Endometrium (tissue), 2 donors: ENCODE measurements around the gene KLHL24.
"Not testable (repeated sequence)": the region's sequence is repeated elsewhere in the genome, so short reads cannot be mapped to it uniquely, and the experiment has no call there.

Experiments used
- FAIRE-seq: peaks from 2 replicates; lab custom pipeline; 2012; peaks lifted over from hg19 to GRCh38; lab: Jason Lieb, UNC
- donor health status: control.
- donor health status: control.

The KLHL24 gene

DNA sequence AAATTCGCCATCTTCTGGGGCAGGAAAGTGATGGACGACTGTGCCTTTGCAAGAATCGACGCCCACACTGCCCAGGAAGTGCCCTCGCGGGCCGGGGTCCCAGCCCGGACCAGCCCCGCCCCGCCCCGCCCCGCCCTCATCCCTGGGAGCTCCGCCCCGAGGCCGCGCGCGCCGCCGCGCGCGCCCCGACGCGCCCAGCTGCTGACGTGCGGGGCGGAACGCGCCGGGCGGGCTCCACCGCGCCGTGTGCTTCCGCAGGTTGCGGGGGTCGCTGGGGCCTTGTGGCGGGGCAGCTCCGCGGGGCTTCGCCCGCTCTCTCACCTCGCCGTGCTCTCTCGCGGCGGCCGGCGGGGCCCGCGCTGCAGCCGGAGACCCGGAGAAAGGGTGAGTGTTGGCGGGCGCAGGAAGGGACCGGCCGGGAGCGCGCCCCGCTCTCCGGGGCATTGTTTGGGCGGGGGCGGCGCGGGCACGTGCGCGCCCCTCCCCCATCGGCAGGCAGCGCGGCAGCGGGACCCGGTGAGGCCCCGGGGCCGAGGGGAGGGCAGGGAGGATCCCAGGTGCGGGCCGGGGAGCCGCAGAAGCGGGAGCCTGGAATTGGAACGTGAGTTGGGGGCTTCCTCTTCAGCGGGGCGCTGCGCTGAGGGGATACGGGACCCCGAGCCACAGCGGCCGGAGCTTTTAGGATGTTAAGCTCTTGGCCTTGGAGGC, 62.3 kb downstream of the KLHL24 start, which contains the start of gene YEATS2:
Gene YEATS2 (plus strand): TSS at position 188 of the 708 bp plus-strand sequence. CDS start 17,366 bp downstream, outside the sequence.
- FAIRE-seq = no peak

DNA sequence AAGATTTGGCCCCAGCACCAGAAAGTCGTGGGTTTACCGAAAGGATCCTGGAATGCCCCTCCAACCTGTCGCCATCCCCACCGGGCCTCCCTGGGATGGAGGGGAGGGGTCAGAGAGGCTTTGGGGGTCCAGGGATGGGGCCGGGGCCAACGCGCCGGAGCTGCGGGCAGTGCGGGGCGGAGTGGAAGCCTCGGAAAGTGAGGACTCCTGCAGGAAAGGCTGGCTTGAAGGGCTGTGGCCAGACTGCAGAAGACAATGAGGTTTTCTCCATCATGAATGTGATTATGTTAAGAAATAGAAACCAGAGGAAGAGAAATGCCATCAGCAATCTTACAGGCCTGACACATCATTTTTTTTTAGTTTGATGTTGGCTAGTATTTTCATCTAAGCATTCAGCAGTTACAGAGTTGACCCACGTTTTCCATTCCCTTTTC, 62.9 kb downstream of the KLHL24 start:
- no peak for FAIRE-seq

DNA sequence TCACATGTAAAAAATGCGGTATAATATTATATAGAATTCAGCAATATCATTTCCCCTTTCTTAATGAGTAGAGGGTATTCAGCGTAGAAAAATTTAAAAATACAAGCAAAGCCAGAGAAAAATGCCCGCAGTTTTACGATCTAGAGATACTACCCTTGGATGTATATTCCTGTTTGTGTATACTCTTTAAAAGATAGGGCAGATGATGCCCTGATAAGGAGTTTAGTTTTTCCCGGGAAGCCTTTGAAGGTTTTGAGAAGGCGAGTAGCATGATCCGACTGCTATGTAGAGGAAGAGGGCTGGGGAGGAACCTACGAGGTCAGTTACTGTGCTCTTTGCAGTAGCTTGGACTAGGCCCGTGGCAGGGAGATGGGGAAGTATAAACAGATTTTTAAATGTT, 63.3 kb downstream of the KLHL24 start:
- FAIRE-seq = no peak

DNA sequence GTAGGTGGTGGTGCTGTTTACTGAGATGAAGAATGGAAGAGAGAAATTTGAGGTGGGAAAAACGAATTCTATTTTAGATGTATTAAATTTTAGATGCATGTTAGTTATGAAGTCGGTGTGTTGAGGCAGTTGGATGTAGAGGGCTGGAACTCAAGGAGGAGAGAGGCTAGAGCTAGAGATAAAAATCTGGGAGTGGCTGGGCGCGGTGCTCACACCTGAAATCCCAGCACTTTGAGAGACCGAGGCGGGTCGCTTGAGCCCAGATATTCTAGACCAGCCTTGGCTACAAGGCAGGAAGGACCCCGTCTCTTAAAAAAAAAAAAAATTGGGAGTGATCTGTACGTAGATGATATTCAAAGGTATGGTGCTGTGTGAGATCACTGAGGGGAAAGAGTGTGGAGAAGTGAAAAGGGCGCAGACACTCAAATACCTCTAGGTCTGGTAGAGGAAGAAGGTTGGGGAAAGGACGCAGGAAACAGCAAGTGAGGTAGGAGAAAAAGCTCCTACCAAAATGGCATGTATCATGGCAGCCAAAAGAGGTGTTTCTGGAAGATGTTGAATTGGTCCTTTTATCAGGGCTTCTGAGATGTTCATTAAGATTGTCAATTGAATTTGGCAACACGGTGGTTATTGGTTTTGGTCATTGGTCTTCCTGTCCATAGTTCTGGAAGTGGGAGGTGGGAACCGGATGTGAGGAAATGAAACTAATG, 64.0 kb downstream of the KLHL24 start:
- FAIRE-seq = no peak

DNA sequence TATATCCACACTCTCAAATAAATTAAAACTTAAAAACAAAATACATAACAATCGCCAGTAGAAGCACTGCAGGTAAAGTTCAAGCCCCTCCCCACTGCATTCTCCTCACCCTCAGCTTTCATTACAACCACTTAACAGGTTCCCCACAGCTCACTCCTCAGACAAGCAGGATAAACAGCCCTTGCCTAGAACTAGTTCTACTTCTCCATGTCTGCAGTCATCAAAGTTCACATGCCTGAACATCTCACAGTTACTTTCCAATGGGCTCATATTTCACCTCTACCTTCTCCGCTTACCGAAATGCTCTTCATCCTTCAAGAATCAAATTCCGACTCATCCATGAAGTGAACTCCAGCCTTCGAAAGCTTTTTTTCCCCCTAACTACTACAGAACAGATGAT, 66.3 kb downstream of the KLHL24 start:
- FAIRE-seq = no peak

DNA sequence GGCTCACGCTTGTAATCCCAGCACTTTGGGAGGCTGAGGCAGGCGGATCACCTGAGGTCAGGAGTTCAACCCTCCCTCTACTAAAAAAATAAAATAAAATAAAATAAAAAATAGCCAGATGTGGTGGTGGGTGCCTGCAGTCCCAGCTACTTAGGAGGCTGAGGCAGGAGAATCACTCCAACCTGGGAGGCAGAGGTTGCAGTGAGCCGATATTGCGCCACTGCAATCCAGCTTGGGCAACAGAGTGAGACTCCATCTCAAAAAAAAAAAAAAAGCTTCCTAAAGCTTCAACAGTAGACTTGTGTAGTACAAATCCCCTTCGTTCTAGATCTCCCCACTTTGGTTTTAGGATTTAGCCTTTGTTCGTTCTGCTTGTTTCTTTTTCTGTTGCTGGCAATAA, 68.5 kb downstream of the KLHL24 start:
- FAIRE-seq = not testable (repeated sequence)

DNA sequence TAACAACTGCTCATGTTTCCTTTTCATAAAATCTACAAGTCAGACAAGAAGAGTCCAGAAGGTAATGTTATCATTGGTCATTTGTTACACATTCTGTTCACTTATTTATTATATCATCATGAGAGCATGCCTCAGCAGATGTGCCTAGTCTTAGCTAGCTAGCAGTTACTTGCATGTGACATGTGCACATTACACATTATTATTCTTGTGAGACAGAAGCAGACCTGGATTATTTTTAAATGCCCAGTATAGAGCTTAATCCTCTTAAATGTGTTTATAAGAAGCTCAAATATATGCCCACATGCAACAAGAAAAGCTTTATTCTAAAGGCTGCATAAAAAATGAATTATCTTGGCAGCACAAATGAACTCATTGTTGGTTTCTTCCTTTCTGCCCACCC, 74.8 kb downstream of the KLHL24 start:
- FAIRE-seq = no peak

DNA sequence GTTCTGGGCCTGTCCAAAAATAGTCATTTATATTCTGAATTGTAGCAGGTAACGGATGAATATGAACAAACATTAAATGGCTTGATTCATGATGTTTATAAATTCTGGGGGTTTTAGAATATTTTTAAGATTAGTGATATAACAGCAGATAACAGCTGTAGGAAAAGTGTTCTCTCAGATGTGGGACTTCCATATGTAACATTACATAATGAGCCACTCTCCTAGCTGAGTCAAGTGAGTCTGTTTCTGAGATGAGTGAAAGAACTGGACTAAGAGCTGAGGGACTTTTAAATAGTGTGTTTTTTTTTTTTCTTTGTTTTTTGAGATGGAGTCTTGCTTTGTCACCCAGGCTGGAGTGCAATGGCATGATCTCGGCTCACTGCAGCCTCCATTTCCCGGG, 76.1 kb downstream of the KLHL24 start:
- FAIRE-seq = no peak

DNA sequence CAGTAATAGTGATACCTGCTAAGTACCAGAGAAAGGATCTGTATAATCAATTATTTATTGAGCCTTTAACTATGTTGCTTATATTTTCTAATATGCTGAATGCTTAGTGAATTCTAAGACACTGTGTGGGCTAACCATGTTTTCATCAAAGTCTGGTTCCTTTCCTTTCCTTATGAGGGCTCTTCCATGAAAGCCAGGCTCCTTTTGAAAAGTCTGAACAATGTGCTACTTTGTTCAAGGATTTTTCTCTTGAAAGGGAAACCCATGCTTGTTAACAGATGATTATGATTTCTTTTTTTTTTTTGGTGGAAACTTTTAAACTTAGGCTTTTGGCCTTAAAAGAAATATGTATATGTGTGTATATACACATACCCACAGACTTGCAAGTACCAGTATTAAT, 79.2 kb downstream of the KLHL24 start:
- FAIRE-seq = no peak

DNA sequence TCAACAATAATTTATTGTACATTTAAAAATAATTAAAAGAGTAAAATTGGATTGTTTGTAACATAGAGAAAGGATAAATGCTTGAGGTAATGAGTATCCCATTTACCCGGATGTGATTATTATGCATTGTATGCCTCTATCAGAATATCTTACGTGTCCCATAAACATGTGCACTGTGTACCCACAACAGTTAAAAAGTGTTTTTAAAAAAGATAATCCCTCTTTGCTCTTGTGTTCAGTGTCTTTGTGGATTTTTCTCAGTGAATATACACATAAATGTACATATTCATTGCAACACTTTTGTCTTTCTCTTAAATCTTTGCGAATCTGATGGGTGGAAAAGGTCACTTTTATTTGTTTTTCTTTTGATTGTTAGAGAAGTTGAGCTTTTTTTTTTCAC, 82.6 kb downstream of the KLHL24 start:
- no peak for FAIRE-seq

DNA sequence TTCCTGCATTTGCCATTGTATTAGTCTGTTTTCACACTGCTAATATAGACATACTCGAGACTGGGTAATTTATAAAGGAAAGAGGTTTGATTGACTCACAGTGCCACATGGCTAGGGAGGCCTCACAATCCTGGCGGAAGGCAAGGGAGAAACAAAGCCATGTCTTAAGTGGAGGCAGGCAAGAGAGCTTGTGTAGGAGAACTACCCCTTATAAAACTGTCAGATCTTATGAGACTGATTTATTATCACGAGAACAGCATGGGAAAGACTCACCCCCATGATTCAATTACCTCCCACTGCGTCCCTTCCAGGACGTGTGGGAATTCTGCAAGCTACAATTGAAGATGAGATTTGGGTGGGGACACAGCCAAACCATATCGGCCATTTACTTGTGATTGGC, 90.0 kb downstream of the KLHL24 start:
- no peak for FAIRE-seq

DNA sequence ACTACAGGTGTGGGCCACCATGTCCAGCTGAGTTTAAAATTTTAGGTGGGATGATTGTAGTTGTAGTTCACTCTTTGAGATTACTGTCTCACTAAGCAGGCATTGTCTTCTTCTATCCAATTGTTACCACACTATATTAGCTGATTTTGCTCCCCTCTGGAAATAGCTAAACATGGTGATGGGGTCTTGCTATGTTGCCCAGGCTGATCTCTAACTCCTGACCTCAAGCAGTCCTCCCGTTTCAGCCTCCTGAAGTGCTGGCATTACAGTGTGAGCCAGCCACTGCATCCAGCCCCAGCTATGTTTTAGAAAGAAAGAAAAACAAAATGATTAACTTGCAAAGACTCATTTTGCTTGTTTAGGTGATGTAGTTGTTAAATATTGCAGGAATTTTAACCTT, 92.8 kb downstream of the KLHL24 start:
- FAIRE-seq = no peak

DNA sequence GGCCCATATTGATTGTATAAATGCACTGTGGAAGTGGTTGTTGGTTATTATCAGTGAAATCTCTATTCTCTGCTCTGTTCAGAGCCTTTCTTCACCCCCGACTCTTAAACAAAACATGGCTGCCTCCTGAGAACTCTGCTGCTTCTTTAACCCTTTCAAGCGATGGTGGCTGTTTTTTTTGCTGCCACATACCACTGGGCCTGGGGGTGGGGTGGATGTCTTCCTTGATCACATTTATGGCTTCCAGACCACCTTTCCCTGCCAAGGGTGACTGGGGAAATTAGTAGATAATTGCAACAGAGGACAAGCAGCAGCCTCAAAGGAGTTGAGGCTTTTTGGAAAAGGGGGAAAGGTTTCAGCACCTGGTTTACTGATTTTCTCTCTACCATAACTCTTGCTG, 94.9 kb downstream of the KLHL24 start:
- FAIRE-seq = no peak

DNA sequence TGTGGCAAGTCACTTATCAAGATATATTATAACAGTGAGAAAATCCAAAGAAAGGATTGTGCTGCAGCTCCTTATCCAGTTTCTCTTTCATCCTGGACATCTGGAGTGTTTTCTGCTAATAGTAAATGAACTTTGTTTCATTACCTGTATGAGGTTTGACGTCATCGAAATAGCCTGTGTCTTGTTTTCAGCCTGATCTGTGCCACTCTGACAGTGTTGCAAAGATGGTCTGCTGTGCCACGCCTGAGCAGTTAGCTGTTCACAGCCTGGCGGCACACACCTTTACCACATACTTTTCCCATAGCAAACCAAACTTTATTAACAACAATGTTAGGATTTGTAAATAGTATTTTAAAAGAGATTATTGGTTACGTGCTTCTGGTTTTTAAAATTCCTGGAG, 96.2 kb downstream of the KLHL24 start:
- FAIRE-seq = no peak

DNA sequence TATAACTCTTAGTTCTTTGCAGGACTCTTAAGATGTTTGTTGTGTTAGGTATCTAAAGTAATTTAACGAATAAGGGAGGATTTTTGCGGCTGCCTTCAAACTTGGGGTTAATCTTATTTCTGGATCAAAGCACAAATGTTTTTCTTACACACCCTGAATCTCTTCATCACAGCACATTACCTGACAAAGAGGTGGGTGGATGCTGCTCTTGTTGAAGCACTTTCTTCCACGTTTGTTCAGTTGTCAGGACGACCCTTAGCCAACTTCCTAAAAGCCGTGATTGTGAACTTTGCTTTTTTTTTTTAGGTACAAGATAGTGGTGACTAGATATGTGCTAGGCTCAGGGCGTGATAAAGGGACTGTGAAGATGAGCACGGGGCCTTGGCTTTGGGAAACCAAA, 98.1 kb downstream of the KLHL24 start:
- no peak for FAIRE-seq
